ENCODE measurements around the gene TPSB2. TPM values are rescaled to one million over a fixed set of nuclear protein-coding genes. Genes with fewer than 3 reads are reported as not detected.

Gene TPSB2
- polyA plus RNA-seq, 3 donors, result not detected

- Histone ChIP-seq H3K4me2 (replicated peaks; ENCODE audit: extremely low read depth, low read length, poor library complexity, severe bottlenecking) (no peak overlapping the region), H3K9me3 (replicated peaks in 1 of 2; ENCODE audit: control insufficient read depth in 1 of 2, insufficient read depth in 1 of 2, low read length in 2 of 2) (no peaks in the 10 kb centered on the region), H3K36me3 (replicated peaks in 1 of 2; ENCODE audit: control insufficient read depth in 1 of 2, insufficient read depth in 2 of 2, low read length in 2 of 2) (no peaks in the 10 kb centered on the region), H3K27me3 (ENCODE audit: control insufficient read depth in 2 of 2, insufficient read depth in 2 of 2, low read length in 2 of 2) (no peaks in the 10 kb centered on the region), H2AFZ (ENCODE audit: insufficient read depth, low read depth, low read length, poor library complexity, severe bottlenecking) (no peak overlapping the region), H3K27ac (ENCODE audit: low read depth in 1 of 2, low read length in 2 of 2) (no peak overlapping the region), H3K9ac (ENCODE audit: insufficient read depth, low read length, poor library complexity, severe bottlenecking) (no peak overlapping the region), H3K4me1 (ENCODE audit: control insufficient read depth in 1 of 2, insufficient read depth in 2 of 2, low read length in 2 of 2) (no peaks in the 10 kb centered on the region), H3K4me3 (replicated peaks in 1 of 3; ENCODE audit: low read depth in 2 of 3, low read length in 3 of 3) (no peak overlapping the region), H3K79me2 (ENCODE audit: insufficient read depth, low read length) (no peaks in the 10 kb centered on the region), H4K20me1 (ENCODE audit: insufficient read depth, low read length) (no peaks in the 10 kb centered on the region)
- Mint-ChIP-seq H3K9me3 (peaks cover 0 to 2% (median 0%) of the 10 kb centered on the region in 7 donors), H3K27me3 (ENCODE audit: low read depth in 3 of 3) (peaks cover 0 to 5% (median 0%) of the 10 kb centered on the region in 3 donors), H3K4me1 (no peaks in the 10 kb centered on the region), H3K27ac (no peak overlapping the region), H3K36me3 (no peaks in the 10 kb centered on the region), H3K4me3 (no peak overlapping the region)
- DNase-seq, result no peak
- intact Hi-C loops (cut with micrococcal nuclease), result no loop called here
- WGBS (ENCODE audit: insufficient coverage), result 90% methylated on average over 41 of the region's 48 CpGs
- TF ChIP-seq, protein P1, sequence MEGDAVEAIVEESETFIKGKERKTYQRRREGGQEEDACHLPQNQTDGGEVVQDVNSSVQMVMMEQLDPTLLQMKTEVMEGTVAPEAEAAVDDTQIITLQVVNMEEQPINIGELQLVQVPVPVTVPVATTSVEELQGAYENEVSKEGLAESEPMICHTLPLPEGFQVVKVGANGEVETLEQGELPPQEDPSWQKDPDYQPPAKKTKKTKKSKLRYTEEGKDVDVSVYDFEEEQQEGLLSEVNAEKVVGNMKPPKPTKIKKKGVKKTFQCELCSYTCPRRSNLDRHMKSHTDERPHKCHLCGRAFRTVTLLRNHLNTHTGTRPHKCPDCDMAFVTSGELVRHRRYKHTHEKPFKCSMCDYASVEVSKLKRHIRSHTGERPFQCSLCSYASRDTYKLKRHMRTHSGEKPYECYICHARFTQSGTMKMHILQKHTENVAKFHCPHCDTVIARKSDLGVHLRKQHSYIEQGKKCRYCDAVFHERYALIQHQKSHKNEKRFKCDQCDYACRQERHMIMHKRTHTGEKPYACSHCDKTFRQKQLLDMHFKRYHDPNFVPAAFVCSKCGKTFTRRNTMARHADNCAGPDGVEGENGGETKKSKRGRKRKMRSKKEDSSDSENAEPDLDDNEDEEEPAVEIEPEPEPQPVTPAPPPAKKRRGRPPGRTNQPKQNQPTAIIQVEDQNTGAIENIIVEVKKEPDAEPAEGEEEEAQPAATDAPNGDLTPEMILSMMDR (IDR thresholded peaks at IDR 0.05), result no peak
These were observed 8.9 kb downstream of the TPSB2 start for GRCh38 chr16:1220841-1221627.

GRCh38 chr16:1220098-1220728, 9.8 kb downstream of the TPSB2 start:
- no peaks in the 10 kb centered on the region for H4K20me1 ChIP-seq (ENCODE audit: insufficient read depth, low read length)
- no peaks in the 10 kb centered on the region for H3K9me3 ChIP-seq (replicated peaks in 1 of 2; ENCODE audit: control insufficient read depth in 1 of 2, insufficient read depth in 1 of 2, low read length in 2 of 2)
- peaks cover 0 to 2% (median 0%) of the 10 kb centered on the region in 7 donors for H3K9me3 Mint-ChIP-seq
- no peak overlapping the region for H3K4me3 Mint-ChIP-seq
- no peak overlapping the region for H3K27ac ChIP-seq (ENCODE audit: low read depth in 1 of 2, low read length in 2 of 2)
- TF ChIP-seq, protein P1 (IDR thresholded peaks at IDR 0.05), result no peak
- H3K4me3 ChIP-seq (replicated peaks in 1 of 3; ENCODE audit: low read depth in 2 of 3, low read length in 3 of 3), result no peak overlapping the region
- H3K79me2 ChIP-seq (ENCODE audit: insufficient read depth, low read length), result no peaks in the 10 kb centered on the region
- WGBS (ENCODE audit: insufficient coverage), result 94% methylated on average over 45 of the region's 55 CpGs
- H2AFZ ChIP-seq (ENCODE audit: insufficient read depth, low read depth, low read length, poor library complexity, severe bottlenecking), result no peak overlapping the region
- no peak overlapping the region for H3K9ac ChIP-seq (ENCODE audit: insufficient read depth, low read length, poor library complexity, severe bottlenecking)
- H3K4me1 ChIP-seq (ENCODE audit: control insufficient read depth in 1 of 2, insufficient read depth in 2 of 2, low read length in 2 of 2), result no peaks in the 10 kb centered on the region
- no peaks in the 10 kb centered on the region for H3K27me3 ChIP-seq (ENCODE audit: control insufficient read depth in 2 of 2, insufficient read depth in 2 of 2, low read length in 2 of 2)
- H3K36me3 ChIP-seq (replicated peaks in 1 of 2; ENCODE audit: control insufficient read depth in 1 of 2, insufficient read depth in 2 of 2, low read length in 2 of 2), result no peaks in the 10 kb centered on the region
- peaks cover 0 to 5% (median 0%) of the 10 kb centered on the region in 3 donors for H3K27me3 Mint-ChIP-seq (ENCODE audit: low read depth in 3 of 3)
- H3K4me2 ChIP-seq (replicated peaks; ENCODE audit: extremely low read depth, low read length, poor library complexity, severe bottlenecking), result no peak overlapping the region
- H3K27ac Mint-ChIP-seq, result no peak overlapping the region
- no peaks in the 10 kb centered on the region for H3K36me3 Mint-ChIP-seq
- intact Hi-C loops (cut with micrococcal nuclease), result no loop called here
- no peak for DNase-seq
- no peaks in the 10 kb centered on the region for H3K4me1 Mint-ChIP-seq
